ENCODE results near the gene ATP2C2. TPM values are rescaled to one million over a fixed set of nuclear protein-coding genes. Genes with fewer than 3 reads are reported as not detected.

The ATP2C2 gene
- total and polyA plus RNA-seq, 9 of the 15 experiments (the other 6 are each of a cell fraction or from before 2014, with no cell fraction given) = 0.75 TPM; not detected in 8

GRCh38 chr16:84416407-84417321 is 48.3 kb downstream of the ATP2C2 start:
- whole genome bisulfite sequencing (ENCODE audit: insufficient coverage, low coverage, missing lambda C conversion rate) = 2% methylated on average over 20 of the region's 20 CpGs
- BruUV-seq (replicated peaks) = no TSS peak

More at GRCh38 chr16:84416407-84417321, 48.3 kb downstream of the ATP2C2 start:
- TF ChIP-seq, protein P1, sequence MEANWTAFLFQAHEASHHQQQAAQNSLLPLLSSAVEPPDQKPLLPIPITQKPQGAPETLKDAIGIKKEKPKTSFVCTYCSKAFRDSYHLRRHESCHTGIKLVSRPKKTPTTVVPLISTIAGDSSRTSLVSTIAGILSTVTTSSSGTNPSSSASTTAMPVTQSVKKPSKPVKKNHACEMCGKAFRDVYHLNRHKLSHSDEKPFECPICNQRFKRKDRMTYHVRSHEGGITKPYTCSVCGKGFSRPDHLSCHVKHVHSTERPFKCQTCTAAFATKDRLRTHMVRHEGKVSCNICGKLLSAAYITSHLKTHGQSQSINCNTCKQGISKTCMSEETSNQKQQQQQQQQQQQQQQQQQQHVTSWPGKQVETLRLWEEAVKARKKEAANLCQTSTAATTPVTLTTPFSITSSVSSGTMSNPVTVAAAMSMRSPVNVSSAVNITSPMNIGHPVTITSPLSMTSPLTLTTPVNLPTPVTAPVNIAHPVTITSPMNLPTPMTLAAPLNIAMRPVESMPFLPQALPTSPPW (CRISPR knock-in tag; IDR thresholded peaks at IDR 0.05) = no peak
- TF ChIP-seq RBM25 (IDR thresholded peaks at IDR 0.05; ENCODE audit: low read depth, low read length, severe bottlenecking) (peak; percentile 31), ESRRA (IDR thresholded peaks at IDR 0.05; ENCODE audit: borderline replicate concordance, low read depth) (peak; percentile 18; the same call in 1 of the 2 replicates), BRD4 (IDR thresholded peaks at IDR 0.05) (no peak), KAT7 (CRISPR knock-in tag; IDR thresholded peaks at IDR 0.05; ENCODE audit: borderline replicate concordance) (no peak), CHCHD3 (CRISPR knock-in tag; IDR thresholded peaks at IDR 0.05) (no peak), ZNF512 (tag; IDR thresholded peaks at IDR 0.05) (no peak), ZFP30 (CRISPR knock-in tag; IDR thresholded peaks at IDR 0.05; ENCODE audit: borderline replicate concordance) (no peak), ZNF785 (CRISPR knock-in tag; IDR thresholded peaks at IDR 0.05) (no peak), MECOM (CRISPR knock-in tag; IDR thresholded peaks at IDR 0.05) (no peak)
- TF ChIP-seq, protein P2, sequence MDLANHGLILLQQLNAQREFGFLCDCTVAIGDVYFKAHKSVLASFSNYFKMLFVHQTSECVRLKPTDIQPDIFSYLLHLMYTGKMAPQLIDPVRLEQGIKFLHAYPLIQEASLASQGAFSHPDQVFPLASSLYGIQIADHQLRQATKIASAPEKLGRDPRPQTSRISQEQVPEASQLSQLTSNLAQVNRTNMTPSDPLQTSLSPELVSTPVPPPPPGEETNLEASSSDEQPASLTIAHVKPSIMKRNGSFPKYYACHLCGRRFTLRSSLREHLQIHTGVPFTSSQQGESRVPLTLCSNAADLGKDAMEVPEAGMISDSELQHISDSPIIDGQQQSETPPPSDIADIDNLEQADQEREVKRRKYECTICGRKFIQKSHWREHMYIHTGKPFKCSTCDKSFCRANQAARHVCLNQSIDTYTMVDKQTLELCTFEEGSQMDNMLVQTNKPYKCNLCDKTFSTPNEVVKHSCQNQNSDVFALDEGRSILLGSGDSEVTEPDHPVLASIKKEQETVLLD (IDR thresholded peaks at IDR 0.05) = no peak
- no peaks in the 10 kb centered on the region for H3K9me1 ChIP-seq (ENCODE audit: control insufficient read depth, insufficient read depth, low read length)
- intact Hi-C loops (cut with micrococcal nuclease) = no loop called here
- no peaks in the 10 kb centered on the region for H3K79me2 ChIP-seq (ENCODE audit: control insufficient read depth, insufficient read depth, low read length)
- H2AFZ ChIP-seq (ENCODE audit: low read depth, low read length) = no peak overlapping the region
- H3K27ac ChIP-seq (ENCODE audit: extremely low read depth, low read depth, low read length) = no peak overlapping the region
- ChIA-PET CTCF (ENCODE audit: low intra/inter-chr PET ratio) (no interaction called here), POLR2A (interaction anchor here (0.5 to 2.0 kb wide), 3 partner anchors 8 to 27 kb away, joined by 3 to 5 read pairs (median 3); no protein-coding TSS in a partner anchor)
- no peaks in the 10 kb centered on the region for H3K9me3 ChIP-seq (replicated peaks; ENCODE audit: control insufficient read depth, insufficient read depth, low read depth, low read length)
- DNase-seq (ENCODE audit: extremely low read depth in 1 of 4, low spot score in 3 of 4) (no peak), ATAC-seq (no peak), FAIRE-seq (no peak)
- in situ Hi-C loops (cut with MboI) = no loop called here
- no peaks in the 10 kb centered on the region for H4K20me1 ChIP-seq (replicated peaks; ENCODE audit: control insufficient read depth, insufficient read depth, low read length)
- peaks cover 66 to 89% of the 10 kb centered on the region in 2 experiments for H3K27me3 ChIP-seq (ENCODE audit: control insufficient read depth in 2 of 2, insufficient read depth in 2 of 2, low read length in 2 of 2)
- no peak overlapping the region for H3K4me2 ChIP-seq (ENCODE audit: insufficient read depth, low read length)
- H3K4me1 ChIP-seq (replicated peaks in 1 of 2; ENCODE audit: control insufficient read depth in 2 of 2, insufficient read depth in 2 of 2, low read length in 2 of 2) = 0 out of 5 replicates have a peak, but pooled peaks cover 0 to 3% of the 10 kb centered on the region in 2 experiments
- H3K36me3 ChIP-seq (ENCODE audit: control insufficient read depth, insufficient read depth, low read length) = no peaks in the 10 kb centered on the region
- H3K9ac ChIP-seq (ENCODE audit: insufficient read depth in 1 of 2, low read depth in 2 of 2, low read length in 2 of 2) = no peak overlapping the region
- H3K4me3 ChIP-seq = no peak overlapping the region

Data from K562 (cell line).